ENCODE measurements around the gene CUL7.

DNA sequence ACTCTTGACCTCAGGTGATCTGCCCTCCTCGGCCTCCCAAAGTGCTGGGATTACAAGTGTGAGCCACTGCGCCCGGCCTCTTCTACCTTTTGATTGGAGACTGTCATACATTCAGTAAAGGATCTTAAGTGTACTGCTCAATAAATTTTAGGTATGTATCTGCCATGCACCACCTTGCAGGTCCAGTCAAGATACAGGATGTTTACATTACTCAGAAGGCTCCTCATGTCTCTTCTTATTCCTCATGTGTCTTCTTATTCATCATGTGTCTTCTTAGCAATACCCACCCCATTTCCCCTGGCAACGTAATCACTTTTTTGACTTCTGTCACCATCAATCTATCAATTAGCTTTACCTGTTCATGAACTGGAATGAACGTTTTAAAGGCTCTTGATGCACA lies 47.8 kb downstream of the CUL7 start:
- TF ChIP-seq, protein P1, sequence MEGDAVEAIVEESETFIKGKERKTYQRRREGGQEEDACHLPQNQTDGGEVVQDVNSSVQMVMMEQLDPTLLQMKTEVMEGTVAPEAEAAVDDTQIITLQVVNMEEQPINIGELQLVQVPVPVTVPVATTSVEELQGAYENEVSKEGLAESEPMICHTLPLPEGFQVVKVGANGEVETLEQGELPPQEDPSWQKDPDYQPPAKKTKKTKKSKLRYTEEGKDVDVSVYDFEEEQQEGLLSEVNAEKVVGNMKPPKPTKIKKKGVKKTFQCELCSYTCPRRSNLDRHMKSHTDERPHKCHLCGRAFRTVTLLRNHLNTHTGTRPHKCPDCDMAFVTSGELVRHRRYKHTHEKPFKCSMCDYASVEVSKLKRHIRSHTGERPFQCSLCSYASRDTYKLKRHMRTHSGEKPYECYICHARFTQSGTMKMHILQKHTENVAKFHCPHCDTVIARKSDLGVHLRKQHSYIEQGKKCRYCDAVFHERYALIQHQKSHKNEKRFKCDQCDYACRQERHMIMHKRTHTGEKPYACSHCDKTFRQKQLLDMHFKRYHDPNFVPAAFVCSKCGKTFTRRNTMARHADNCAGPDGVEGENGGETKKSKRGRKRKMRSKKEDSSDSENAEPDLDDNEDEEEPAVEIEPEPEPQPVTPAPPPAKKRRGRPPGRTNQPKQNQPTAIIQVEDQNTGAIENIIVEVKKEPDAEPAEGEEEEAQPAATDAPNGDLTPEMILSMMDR (optimal IDR thresholded peaks at IDR 0.05 in 1 of 3, IDR thresholded peaks at IDR 0.05 in 1 of 3, conservative IDR thresholded peaks at IDR 0.05 in 1 of 3; ENCODE audit: extremely low read depth in 1 of 3, insufficient read depth in 2 of 3, low read length in 3 of 3): no peak
- no peak for TF ChIP-seq EZH2 (IDR thresholded peaks at IDR 0.05; ENCODE audit: low read length)

All from keratinocyte (primary cell).